Activated naive CD4-positive, alpha-beta T cell treated with anti-CD3 and anti-CD28 coated beads, Interleukin-2, amount 10 ng/mL, durations not matched to agents 7 days and 5 days (primary cell): Measurements from ENCODE around the gene SCT.
"Not testable (repeated sequence)": the region's sequence is repeated elsewhere in the genome, so short reads cannot be mapped to it uniquely, and the experiment has no call there.

Experiments used
- CTCF ChIA-PET: fragments of 350-600 bp; sonication (Branson Sonifier 250); formaldehyde crosslinking; loops from one replicate; lab custom pipeline; 2021; ENCODE audit warnings: antibody characterized with exemption; lab: Charles Lee
- DNase-seq: peaks from one replicate; pipeline ENCODE4 v3.0.0-alpha.2; 2020
- H3K27ac Mint-ChIP-seq: one replicate; pipeline ENCODE4 v1.8.0; 2021; ENCODE audit warnings: mild to moderate bottlenecking, moderate library complexity, mixed read lengths
- H3K27me3 Mint-ChIP-seq: one replicate; pipeline ENCODE4 v1.8.0; 2021; ENCODE audit warnings: mild to moderate bottlenecking, mixed read lengths
- H3K36me3 Mint-ChIP-seq: one replicate; pipeline ENCODE4 v1.8.0; 2021; ENCODE audit warnings: mixed read lengths
- H3K4me1 Mint-ChIP-seq: one replicate; pipeline ENCODE4 v1.8.0; 2021; ENCODE audit warnings: mixed read lengths
- H3K4me3 Mint-ChIP-seq: one replicate; pipeline ENCODE4 v1.8.0; 2021; ENCODE audit warnings: mild to moderate bottlenecking, moderate library complexity, mixed read lengths
- H3K9me3 Mint-ChIP-seq: one replicate; pipeline ENCODE4 v1.8.0; 2021; ENCODE audit warnings: mixed read lengths

Gene SCT

GRCh38 chr11:655036-655726, 28.2 kb upstream of the SCT start:
- H3K27me3 Mint-ChIP-seq = no peaks in the 10 kb centered on the region

GRCh38 chr11:654444-654843, 27.5 kb upstream of the SCT start:
- not testable (repeated sequence) for H3K27me3 Mint-ChIP-seq, H3K4me3 Mint-ChIP-seq, H3K36me3 Mint-ChIP-seq, DNase-seq, H3K27ac Mint-ChIP-seq, H3K4me1 Mint-ChIP-seq, H3K9me3 Mint-ChIP-seq
- CTCF ChIA-PET = interaction anchor here (0.7 kb wide), 1 partner anchor 911 kb away, joined by 3 read pairs; no protein-coding TSS in a partner anchor

More at GRCh38 chr11:655036-655726, 28.2 kb upstream of the SCT start:
- DNase-seq = no peak
- CTCF ChIA-PET = no interaction called here
- H3K9me3 Mint-ChIP-seq = no peaks in the 10 kb centered on the region
- H3K4me1 Mint-ChIP-seq = no peaks in the 10 kb centered on the region
- H3K27ac Mint-ChIP-seq = no peak overlapping the region
- no peak overlapping the region for H3K4me3 Mint-ChIP-seq
- peaks cover 10% of the 10 kb centered on the region for H3K36me3 Mint-ChIP-seq

- no peaks in the 10 kb centered on the region for H3K4me1 Mint-ChIP-seq
- H3K36me3 Mint-ChIP-seq = peaks cover 9% of the 10 kb centered on the region
- DNase-seq = no peak
- H3K9me3 Mint-ChIP-seq = no peaks in the 10 kb centered on the region
- no peak overlapping the region for H3K4me3 Mint-ChIP-seq
- CTCF ChIA-PET = interaction anchor here (0.7 kb wide), 1 partner anchor 911 kb away, joined by 3 read pairs; no protein-coding TSS in a partner anchor
- H3K27me3 Mint-ChIP-seq = no peaks in the 10 kb centered on the region
- no peak overlapping the region for H3K27ac Mint-ChIP-seq
These were observed 26.9 kb upstream of the SCT start for GRCh38 chr11:653837-654236.

- DNase-seq, H3K9me3 Mint-ChIP-seq, H3K4me3 Mint-ChIP-seq, H3K4me1 Mint-ChIP-seq, CTCF ChIA-PET, H3K27ac Mint-ChIP-seq, H3K36me3 Mint-ChIP-seq, H3K27me3 Mint-ChIP-seq: not testable (repeated sequence)
These were observed 26.2 kb upstream of the SCT start for GRCh38 chr11:653136-653535.

GRCh38 chr11:650482-650881, 23.5 kb upstream of the SCT start:
- Mint-ChIP-seq H3K9me3 (no peaks in the 10 kb centered on the region), H3K27ac (no peak overlapping the region), H3K27me3 (no peaks in the 10 kb centered on the region), H3K36me3 (peaks cover 15% of the 10 kb centered on the region), H3K4me1 (peaks cover 2% of the 10 kb centered on the region), H3K4me3 (no peak overlapping the region)
- no peak for DNase-seq
- CTCF ChIA-PET = no interaction called here

- H3K27ac Mint-ChIP-seq, H3K4me3 Mint-ChIP-seq, H3K27me3 Mint-ChIP-seq, DNase-seq, H3K9me3 Mint-ChIP-seq, H3K4me1 Mint-ChIP-seq: not testable (repeated sequence)
- peaks cover 15% of the 10 kb centered on the region for H3K36me3 Mint-ChIP-seq
- CTCF ChIA-PET = interaction anchor here (1.3 kb wide), 1 partner anchor 15 kb away, joined by 3 read pairs; no protein-coding TSS in a partner anchor
These were observed 20.7 kb upstream of the SCT start for GRCh38 chr11:647672-648158.

DNA sequence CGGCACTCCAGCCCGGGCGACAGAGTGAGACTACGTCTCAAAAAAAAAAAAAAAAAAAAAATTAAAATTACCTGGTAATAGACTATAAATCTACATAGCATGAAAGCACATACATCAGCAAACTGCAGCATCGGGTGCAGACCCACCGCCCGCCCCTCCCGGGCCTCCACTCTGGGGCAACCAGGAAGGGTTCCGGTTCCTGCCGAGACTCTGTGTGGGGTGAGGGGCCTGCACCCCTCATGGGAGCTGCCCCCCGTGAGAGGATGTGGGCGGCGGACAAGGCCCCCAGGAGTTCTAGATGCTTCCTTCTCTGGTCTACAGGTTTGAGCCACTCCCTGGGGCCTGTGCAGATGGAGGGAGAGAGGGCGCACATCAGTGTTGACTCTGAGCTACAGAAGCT, 19.2 kb upstream of the SCT start:
- CTCF ChIA-PET = interaction anchor here (1.3 kb wide), 1 partner anchor 16 kb away, joined by 3 read pairs; no protein-coding TSS in a partner anchor
- H3K9me3 Mint-ChIP-seq = no peaks in the 10 kb centered on the region
- DNase-seq = no peak
- H3K4me3 Mint-ChIP-seq = no peak overlapping the region
- peaks cover 2% of the 10 kb centered on the region for H3K4me1 Mint-ChIP-seq
- H3K36me3 Mint-ChIP-seq = peaks cover 10% of the 10 kb centered on the region
- H3K27ac Mint-ChIP-seq = no peak overlapping the region
- H3K27me3 Mint-ChIP-seq = peaks cover 10% of the 10 kb centered on the region

GRCh38 chr11:645536-645935, 18.6 kb upstream of the SCT start:
- peaks cover 8% of the 10 kb centered on the region for H3K36me3 Mint-ChIP-seq
- no peak for DNase-seq
- H3K4me1 Mint-ChIP-seq = peaks cover 2% of the 10 kb centered on the region
- CTCF ChIA-PET = no interaction called here
- no peak overlapping the region for H3K27ac Mint-ChIP-seq
- peaks cover 17% of the 10 kb centered on the region for H3K27me3 Mint-ChIP-seq
- H3K9me3 Mint-ChIP-seq = no peaks in the 10 kb centered on the region
- H3K4me3 Mint-ChIP-seq = no peak overlapping the region

DNA sequence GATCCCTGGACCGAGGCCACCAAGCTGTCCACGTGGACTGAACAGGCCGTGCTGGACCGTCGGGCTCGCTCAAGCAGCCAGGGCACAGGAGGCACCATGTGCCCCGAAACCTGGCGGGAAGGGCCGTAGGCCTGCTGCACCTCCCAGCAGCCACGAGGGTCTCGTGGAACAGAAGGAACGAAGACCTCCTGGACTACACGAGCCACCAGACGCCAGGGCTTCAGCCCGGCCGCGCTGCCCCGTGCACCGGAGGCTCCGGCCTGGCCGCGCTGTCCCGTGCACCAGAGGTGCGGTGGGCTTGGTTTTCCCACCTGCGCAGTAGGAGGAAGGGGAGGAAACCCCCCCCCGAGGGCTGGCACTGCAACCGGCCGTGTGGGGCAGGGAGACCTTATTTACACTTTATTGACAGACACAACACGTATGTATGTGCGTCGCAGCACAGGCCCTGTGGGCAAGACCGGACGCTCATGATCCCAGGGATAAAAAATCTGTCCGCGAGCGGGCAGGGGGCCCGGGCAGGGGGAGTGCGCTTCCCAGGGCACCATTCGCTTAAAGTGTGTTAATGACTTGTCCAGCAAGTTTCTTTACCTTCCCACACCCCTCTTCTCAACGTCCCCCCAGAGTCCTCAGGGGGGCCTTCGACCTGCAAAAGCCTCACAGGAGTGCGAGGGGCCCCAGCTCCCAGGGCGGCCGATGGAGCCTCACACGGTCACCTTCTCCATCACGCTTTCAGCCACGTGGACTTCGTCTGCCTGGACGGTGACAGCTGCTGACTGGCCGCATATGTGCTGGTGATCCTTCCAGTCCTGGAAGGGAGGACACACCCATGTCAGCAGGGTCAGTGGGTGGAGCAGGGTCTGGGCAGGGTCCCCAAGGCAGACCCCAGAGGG, 17.1 kb upstream of the SCT start:
- DNase-seq = no peak
- H3K27ac Mint-ChIP-seq = no peak overlapping the region
- peaks cover 5% of the 10 kb centered on the region for H3K4me1 Mint-ChIP-seq
- peaks cover 31% of the 10 kb centered on the region for H3K27me3 Mint-ChIP-seq
- H3K4me3 Mint-ChIP-seq = no peak overlapping the region
- H3K36me3 Mint-ChIP-seq = peaks cover 8% of the 10 kb centered on the region
- no peaks in the 10 kb centered on the region for H3K9me3 Mint-ChIP-seq
- CTCF ChIA-PET = no interaction called here

GRCh38 chr11:643366-643765, 16.4 kb upstream of the SCT start:
- peaks cover 10% of the 10 kb centered on the region for H3K4me1 Mint-ChIP-seq
- H3K9me3 Mint-ChIP-seq = no peaks in the 10 kb centered on the region
- H3K27ac Mint-ChIP-seq = no peak overlapping the region
- H3K4me3 Mint-ChIP-seq = no peak overlapping the region
- H3K36me3 Mint-ChIP-seq = peaks cover 12% of the 10 kb centered on the region
- no peak for DNase-seq
- peaks cover 39% of the 10 kb centered on the region for H3K27me3 Mint-ChIP-seq
- CTCF ChIA-PET = no interaction called here

- CTCF ChIA-PET = no interaction called here
- Mint-ChIP-seq H3K36me3 (peaks cover 10% of the 10 kb centered on the region), H3K4me3 (no peak overlapping the region), H3K27ac (no peak overlapping the region), H3K4me1 (peaks cover 16% of the 10 kb centered on the region), H3K27me3 (peaks cover 53% of the 10 kb centered on the region), H3K9me3 (no peaks in the 10 kb centered on the region)
- no peak for DNase-seq
These were observed 14.9 kb upstream of the SCT start for GRCh38 chr11:641806-642370.

GRCh38 chr11:640021-640706, 13.2 kb upstream of the SCT start:
- Mint-ChIP-seq H3K4me1 (peaks cover 14% of the 10 kb centered on the region), H3K27ac (no peak overlapping the region), H3K36me3 (peaks cover 6% of the 10 kb centered on the region), H3K9me3 (no peaks in the 10 kb centered on the region), H3K4me3 (no peak overlapping the region), H3K27me3 (peaks cover 71% of the 10 kb centered on the region)
- CTCF ChIA-PET = interaction anchor here (1.2 kb wide), 1 partner anchor 105 kb away, joined by 3 read pairs; the partner anchor contains the start of gene HRAS
- no peak for DNase-seq

GRCh38 chr11:639332-639955, 12.5 kb upstream of the SCT start:
- Mint-ChIP-seq H3K27me3 (peaks cover 74% of the 10 kb centered on the region), H3K4me3 (no peak overlapping the region), H3K9me3 (no peaks in the 10 kb centered on the region), H3K4me1 (peaks cover 14% of the 10 kb centered on the region), H3K36me3 (peaks cover 6% of the 10 kb centered on the region), H3K27ac (no peak overlapping the region)
- DNase-seq = no peak
- CTCF ChIA-PET = no interaction called here
